Measurements from ENCODE around the gene SCOC.

Gene SCOC

DNA sequence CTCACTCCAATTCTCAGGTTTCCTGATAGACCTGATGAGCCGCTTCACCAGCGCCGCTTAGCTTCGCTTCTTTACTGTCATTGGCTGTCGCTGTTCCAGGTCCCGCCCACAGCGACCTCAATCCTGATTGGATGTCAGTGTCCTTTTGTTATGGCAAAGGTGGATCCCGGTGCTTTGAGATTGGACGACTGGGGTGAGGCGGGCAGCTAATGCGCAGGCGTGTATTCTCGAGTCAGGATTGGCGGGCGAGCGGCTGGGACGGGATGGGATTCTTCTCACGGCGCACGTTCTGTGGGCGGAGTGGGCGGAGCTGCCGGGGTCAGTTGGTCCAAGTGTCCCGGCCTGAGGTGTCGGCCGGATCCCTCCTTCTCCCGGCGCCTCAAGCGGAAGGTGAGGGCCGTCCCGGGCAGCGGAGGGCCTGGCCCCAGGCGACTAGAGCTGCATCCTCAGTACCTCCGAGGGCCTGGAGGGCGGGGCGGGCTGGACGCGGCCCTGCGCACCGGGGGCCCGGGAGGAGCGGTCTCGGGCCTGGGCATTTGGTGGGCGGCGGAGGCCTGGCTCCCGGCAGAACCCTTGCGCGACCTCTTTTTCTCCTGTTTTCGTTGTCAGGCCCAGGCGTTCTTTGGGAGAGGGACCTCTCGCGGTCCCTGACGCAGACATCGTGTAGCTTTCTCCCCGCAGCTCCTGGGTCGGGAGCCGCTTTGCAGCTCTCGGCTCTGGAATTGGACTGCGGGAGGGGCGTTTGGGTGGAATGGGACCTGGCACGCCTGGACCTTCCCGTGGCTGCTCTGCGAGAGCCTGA lies at the start of gene SCOC:
SCOC (plus strand) TSS at position 319 of the 802 bp plus-strand sequence. CDS start 5,525 bp downstream, outside the sequence.
- DNase-seq = peak; percentile 99

DNA sequence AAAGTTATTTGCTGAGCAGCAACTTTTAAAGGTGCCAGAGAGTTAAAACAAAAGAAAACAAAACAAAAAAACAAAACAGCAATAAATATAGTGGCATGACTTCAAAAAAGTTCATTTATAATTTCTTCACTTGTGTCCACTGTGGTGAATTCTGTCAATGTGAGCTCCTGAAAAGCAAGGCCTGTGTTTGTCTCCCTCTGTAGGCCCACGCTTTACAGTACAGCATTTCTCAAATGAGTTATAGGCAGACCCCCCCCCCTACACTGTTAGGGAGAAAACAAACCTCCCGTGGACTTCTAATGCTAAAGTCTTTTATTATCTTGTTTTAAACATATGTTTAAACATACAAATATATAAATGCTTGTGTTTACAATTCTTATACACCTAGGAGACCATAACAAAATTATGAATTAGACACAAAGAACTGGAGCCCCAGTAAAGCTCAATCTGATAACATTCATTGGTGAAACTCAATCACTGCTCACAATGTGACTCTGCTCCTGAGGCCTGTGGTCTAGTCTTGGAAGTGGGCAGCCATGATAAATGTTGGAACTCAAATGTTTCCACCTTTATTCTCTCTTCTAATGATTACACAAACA lies 47.0 kb upstream of the SCOC start:
- DNase-seq = peak in 1 of 2 donors; percentile 26

DNA sequence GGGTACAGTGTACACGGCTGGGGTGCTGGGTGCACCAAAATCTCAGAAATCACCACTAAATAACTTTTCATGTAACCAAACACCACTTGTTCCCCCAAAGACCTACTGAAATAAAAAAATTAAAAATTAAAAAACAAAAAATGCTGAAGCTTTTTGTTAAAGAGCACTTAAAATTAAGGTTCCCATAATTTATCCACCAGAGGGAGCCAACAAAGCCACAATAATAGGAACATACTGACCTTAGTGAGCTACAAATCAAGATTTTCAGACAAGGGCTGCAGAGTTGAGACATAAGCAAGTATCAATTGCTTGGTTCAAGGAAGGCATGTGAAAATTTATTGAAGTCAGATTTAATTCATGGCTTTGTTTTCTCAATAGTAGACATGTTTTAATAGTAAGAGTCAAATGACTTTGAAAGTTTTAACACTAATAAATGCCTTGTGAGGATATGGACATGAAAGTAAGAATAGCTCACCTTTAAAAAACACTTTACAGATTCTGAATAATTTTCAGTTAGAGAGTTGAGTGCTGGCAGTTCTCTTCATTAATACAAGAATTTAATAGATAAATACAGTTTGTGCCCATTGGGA lies 43.0 kb upstream of the SCOC start:
- peak in 1 of 2 donors; percentile 59 for DNase-seq

DNA sequence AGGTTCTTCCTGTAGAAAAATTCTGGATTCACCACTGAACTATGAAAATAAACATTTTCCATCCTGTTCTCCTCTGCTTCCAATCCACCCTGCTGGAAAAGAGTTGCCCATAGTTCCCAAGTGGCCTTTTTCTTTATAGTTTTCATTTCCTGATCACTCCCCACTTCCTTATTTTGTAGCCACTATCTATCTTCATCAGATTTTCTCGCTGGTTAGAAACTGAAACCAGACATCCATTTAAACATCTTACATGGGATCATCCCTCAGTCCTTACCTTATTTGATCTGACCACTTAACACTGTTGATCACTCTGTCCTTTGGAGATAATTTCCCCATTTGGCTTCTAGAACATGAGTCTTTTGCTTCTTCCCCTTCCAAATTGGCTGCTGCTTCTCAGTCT lies 42.2 kb upstream of the SCOC start:
- DNase-seq = peak; percentile 7 to 8

DNA sequence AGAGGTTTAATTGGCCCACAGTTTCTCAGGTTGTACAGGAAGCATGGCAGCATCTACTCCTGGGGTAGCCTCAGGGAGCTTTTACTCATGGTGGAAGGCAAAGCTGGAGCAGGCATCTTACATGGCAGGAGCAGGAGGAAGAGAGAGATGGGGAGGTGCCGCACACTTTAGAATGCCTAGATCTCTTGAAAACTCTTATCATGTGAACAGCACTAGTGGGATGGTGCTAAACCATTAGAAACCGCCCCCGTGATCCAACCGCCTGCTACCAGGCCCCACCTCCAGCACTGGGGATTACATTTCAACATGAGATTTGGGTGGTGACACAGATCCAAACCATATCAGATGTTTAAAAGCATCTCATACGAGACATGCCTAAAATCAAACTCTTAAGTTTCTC lies 41.6 kb upstream of the SCOC start:
- no peak for DNase-seq

DNA sequence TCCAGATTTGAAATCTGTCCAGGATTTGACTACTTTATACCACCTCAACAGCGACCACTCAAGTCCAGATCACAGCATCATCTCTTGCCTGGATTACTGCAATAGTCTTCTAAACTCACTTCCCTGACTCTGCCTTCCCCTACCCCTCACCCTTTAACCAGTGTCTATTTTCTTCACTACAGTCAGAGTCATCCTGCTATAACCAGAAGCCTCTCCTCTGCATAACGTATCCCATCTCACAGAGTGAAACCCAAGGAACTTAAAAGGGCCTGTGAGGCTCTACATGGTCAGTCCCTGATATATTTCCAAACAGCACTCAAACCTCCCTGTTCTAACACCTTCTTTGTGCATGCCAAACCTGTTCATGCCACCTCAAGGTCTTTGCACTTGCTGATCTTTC lies 40.7 kb upstream of the SCOC start:
- DNase-seq = no peak

DNA sequence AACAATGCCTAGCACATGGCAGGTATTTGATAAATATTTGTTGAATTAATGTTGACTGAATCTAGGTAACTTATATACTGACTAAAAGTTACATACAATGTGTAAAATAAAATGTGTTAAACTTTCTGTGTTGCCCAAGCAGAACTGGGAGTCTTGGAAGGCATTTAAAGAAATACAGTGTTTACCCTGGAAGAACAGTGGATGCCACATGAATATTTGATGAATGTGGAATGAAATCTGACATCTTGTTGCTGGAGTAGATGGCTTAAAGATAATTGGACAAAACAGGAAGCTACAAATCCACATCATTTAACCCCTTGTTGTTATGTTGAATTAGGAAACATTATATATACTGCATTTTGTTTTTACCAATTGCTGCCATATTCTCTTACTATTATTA lies 39.9 kb upstream of the SCOC start:
- DNase-seq = no peak

DNA sequence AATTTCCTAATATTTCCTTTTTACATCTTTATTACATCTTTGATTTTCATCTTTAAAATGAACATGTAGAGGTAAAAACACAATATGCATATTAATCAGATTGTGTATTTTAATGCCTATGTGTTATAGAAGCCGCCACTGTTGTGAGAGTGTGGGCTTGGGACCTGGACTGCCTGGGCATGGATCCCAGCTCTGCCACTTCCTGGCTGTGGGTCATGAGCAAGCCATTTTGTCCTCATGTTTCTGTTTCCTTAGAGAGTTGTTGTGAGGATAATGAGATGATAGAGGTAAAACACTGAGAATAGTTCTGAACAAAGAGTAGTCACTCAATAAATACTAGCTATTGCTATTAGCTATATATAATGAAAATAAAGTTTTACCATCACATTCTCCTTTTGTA lies 38.4 kb upstream of the SCOC start:
- no peak for DNase-seq

DNA sequence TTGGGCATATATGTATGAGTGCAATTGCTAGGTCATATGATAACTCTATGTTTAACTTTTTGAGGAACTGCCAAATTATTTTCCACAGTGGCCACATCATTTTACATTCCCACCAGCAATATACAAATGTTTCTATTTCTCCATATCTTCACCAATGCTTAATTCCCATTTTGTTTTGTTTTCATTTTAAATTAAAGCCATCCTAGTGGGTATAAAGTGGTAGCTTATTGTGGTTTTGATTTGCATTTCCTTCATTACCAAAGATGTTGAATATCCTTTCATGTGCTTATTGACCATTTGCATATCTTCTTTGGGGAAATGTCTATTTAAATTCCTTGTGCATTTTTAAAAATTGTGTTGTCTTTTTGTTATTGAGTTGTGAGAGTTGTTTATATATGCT lies 36.7 kb upstream of the SCOC start:
- DNase-seq = peak; percentile 2 to 6

DNA sequence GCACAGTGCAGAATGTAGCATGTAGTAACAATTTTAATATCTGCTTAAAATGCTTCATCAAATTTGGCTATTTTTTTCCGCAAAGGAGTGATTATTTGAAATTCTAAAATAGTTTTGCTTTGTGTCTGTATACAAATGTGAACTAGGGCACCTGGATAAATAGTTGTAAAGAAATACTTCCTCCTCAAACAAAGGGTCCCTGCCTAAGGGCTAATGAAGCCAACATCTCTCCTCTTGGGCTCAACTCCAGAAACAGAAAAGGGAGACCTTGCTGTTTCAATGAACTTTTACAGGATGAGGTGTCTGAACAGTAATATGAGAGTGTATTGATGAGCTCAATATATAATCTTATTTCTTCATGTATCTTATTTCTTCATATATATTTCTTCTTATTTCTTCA lies 30.8 kb upstream of the SCOC start:
- DNase-seq = no peak

DNA sequence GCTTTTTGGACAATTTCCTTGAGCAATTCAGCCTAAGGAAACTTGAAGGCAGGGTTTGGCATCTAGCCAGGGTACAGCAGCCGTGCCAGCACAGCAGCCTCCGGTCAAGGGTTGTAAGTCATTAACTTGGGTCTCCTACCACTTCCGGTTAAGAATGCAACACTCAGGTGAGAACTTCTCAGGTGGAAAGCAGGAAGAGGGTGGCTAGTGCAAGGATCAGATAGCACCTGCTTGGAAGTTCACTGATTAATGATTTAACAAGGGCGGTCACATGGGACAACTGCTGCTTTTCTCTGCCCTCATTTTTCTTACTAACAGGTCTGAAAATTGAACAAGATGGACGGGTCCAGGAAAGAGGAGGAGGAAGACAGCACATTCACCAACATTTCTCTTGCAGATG lies 30.1 kb upstream of the SCOC start:
- DNase-seq = no peak

DNA sequence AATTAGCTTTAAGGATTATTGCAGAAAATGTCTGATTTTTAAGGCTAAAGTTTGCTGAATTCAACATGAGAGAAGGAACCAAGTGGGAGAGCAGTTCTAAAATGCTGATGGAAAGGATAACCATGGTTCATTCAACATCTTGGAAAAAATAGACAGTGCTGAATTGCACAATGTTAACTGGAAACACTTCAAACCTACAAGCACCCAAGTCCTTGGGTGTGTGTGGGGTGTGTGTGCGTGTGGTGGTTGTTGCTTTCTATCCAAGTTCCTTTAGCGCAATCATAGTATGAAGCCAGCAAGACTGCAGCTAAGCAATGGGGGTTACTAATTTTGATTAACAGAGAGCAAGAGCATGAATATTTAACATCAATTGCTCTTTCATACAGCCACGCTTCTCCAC lies 29.3 kb upstream of the SCOC start:
- no peak for DNase-seq

DNA sequence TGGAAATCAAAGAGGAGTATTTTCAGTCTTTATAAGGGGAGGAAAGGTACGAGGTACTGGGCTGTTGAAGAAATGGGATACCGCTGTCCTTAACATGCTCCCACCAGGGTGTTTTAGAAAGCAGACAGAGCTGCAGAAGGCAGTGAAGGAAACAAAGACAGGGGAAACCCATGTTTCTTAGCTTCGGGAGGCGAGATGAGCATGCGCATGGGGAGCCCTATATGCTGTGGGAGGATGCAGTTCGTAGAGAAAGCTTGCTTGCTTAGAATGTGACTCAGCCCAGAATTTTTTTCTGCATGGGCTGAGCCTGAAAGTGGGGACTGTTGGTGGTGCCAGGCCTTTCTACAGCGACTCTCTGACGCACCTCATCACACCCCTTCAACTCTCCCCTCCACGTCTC lies 28.8 kb upstream of the SCOC start:
- DNase-seq = no peak

DNA sequence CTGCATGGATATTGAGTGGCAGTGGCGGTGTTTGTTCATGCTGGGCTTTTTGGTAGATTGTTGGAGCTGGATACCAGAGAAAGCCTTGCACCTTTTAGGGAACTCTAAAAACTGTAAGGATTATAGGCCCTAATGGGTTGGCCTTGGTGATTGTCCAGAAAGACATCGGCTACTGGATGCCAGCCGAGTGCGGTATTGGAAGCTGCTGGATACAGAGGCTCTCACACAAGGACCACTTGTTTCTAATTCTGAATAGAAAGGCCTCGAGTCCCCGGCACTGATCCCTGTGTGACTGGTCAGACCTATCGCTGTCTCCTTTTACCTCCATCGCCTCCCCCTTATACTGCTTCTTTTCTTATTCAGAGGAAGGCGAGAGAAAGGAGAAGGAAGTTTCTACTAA lies 27.3 kb upstream of the SCOC start:
- DNase-seq = no peak

DNA sequence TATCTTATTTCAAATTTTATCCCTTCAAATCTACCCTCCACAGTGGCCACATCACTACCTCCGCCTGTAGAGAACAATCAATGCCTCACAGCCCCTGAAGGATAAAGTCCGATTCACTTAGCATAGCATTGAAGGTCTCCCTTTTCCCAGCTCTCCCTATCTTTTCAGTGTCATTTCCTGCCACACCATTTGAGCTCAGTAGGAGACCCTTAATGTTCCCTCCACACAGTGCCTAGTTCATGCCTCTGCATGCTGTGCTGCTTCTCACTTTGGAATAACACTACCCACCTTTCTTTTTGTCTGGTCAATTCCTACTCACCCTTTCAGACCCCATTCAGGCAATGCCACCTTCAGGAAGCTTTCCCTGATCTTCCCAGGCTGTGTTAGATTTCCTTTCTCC lies 23.6 kb upstream of the SCOC start:
- no peak for DNase-seq

DNA sequence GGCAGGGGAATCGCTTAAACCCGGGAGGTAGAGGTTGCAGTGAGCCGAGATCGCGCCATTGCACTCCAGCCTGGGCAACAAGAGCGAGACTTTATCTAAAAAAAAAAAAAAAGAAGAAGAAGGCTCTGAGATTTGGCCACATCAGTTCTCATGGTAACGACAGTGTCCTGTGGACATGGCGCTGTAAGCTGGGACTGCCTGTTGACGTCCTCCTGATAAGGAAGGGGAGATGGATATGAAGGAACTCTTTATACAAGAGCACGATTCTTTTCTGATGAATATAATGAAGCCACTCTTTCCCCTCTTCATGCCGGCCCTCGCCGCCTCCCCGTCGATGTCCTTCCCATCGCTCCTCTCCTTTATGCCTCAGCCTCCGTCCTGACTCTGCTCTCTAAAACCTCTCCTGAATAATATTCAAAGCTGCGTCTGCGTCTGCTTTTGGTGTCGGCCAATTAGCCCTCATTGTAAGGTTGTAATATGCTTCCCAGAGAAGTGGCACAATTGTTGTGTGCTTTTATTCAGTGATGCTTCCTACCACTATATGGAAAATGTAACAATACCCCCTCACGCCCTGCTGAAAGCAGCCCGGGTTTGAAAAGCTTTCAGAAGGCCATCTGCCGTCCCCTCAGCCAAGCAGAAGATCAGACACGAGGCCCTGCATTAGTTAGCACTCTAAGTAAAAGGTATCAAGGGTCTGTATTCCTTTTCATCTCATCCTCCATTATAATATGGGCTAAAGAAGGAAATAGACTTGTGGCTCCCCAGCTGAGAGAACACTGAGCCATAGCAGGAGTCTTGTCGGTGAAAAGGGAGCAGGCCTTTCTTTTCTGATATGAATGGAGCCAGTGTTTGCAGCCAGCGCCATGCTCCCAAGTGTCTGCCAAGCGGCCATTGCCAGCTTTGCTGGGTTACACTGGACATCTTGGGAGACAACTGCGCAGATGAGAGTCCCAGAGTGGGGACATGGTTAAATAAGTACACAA lies 22.1 kb upstream of the SCOC start:
- DNase-seq = no peak

DNA sequence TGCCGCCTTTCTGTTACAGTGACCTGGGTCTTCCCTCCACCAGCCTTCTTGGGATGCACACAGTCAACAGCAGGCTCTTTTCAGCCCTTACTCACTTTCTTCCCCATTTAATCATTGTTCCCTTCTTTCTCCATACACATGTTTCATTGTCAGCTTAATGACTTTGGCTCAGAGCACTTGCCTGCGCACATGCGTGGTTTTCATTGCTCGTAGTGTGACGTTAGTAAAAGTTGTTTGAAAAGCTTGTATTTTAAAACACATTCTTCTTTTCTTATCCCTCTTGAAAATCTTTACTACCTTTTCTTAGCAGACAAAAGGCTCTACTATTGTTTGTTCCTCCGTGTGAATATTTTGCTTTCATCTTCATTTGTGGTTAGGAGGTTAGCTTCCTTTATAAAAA lies 19.7 kb upstream of the SCOC start:
- no peak for DNase-seq

DNA sequence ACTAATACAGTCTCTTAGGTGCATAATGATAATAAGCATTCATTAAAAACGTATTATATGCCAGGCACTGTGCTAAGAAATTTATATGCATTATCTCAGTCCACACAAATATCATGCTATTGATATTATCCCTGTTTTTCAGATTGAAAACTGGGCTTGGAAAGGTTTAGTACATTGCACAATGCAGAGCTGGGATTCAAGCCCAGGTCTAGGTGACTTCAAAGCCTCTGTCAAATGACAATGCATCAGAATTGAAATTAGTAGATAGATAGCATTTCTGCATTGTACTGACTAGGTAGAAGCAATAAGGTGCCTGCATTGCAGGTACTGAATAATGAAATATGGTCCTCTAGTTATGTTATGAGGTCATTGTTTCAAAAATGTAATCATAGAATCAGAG lies 18.2 kb upstream of the SCOC start:
- no peak for DNase-seq

DNA sequence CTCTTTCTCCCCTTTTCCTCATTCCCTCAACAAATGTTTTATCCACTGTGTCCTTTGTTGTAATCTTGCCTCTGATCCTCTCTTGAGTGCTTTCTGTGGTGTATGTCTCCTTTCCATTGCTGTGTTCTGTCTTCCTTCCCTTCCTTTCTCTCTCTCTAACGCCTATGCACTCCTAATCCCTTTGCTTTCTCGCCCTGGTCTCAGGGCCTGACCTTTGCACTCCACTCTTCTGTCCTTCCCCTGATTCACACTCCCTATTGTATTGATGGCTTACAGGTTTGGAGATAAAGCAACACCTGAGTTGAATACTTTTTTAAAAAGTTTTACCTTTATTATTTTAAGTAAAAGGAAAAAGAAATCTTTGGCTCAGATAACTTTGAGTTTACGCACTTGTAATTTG lies 15.6 kb upstream of the SCOC start:
- DNase-seq = no peak

DNA sequence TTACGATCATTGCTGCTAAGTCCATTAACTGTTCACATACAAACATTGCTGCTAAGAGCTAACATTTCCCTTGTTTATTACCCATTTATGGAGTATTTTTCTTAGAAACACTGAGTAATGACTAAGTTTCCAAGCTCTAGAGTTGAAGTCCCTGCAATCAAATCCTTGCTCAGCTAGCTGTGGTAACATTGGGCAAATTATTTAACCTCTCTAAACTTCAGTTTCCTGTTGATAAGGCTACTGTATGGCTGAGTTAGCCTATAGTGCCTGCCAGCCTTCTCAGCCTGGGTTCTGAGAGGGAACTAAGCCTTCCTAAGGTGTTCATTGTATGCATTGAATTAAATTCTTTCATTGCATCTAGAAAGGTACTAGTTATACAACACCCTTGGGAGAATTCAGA lies 15.2 kb upstream of the SCOC start:
- no peak for DNase-seq

DNA sequence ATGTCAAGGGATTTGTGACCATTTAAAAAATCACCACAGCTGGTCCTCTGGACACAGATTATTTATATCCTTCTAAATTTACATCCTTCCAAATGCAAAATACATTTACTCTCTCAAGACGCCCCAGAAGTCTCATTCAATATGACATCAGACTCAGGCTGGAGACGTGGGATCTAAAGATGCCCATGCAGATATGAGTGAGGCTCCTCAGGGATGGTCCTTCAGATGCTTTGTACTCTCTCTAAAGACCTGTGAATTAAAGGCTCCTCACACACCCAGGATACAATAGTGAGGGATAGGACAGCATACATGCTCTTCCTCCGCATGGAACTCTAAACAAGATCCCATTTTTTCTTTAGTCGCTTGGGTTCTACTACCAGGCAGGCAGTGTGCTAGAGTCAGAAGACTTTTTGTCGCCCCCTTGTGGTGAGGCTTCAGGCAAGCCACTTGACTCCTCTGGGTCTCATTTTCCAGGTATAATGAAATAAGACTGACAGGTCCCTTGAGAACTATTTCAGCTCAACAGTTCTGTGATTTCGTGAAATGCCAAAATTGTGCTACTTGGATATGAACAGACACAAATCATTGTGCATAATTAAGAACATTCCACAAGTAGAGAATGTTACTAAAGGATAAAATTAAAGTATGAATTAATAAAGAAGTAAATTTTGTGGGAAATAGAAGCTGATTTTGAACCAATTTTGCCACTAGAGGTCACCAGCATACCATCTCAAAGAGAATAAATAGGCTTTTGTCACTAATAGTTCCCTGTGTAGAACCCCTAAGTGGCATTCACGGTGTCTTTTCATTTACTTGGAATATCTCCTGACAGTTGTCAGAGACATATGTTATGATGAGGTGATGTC lies 13.7 kb upstream of the SCOC start:
- DNase-seq = peak; percentile 52 to 86

DNA sequence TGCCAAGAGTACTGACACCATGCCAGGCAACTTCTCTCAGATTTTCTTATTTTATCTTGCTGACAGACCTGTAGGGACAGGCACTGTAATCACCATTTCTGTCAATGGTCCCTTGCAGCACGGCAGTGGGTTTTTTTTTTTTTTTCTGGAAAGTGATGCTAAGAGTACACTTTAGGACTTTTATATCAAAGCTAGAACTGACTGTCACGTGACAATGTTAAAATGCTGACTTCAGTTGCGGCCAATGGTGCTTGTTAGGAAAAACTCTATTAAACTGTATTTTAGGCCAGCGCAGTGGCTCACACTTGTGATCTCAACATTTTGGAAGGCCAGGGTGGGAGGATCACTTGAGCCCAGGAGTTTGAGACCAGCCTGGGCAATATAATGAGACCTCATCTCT lies 12.3 kb upstream of the SCOC start:
- no peak for DNase-seq
